ENCODE data around the gene MINDY4. TPM values are rescaled to one million over a fixed set of nuclear protein-coding genes. Genes with fewer than 3 reads are reported as not detected.

The MINDY4 gene
- total and polyA plus RNA-seq, 4 experiments from 2014 or later, result 0.23 to 1.5 (median 1.1) TPM

DNA sequence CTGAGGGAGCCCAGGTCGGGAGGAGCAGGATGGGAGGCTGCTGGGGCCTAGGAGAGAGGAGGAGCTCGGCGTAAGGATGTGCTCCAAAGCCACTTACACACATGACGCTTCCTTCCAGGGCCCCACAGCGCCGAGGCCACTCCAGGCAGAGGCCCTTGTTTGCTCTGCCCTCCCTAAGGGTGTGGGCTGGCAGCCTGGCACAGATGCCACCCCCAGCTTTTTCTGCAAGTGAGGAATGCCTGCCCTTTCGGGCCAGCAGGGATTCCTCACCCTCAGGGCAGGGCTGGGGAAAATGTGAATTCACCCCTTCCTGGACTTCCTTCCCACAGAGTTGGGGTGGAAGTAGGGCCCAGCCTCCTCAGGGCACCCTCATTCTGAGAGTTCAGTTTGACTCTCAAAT, 134.8 kb downstream of the MINDY4 start:
- H3K4me3 Mint-ChIP-seq, result no peak overlapping the region
- no peaks in the 10 kb centered on the region for H3K9me3 Mint-ChIP-seq
- H3K36me3 ChIP-seq (ENCODE audit: insufficient read depth, low read length), result no peaks in the 10 kb centered on the region
- H3K27ac Mint-ChIP-seq, result no peak overlapping the region
- H3K27me3 ChIP-seq (ENCODE audit: insufficient read depth, low read length), result no peaks in the 10 kb centered on the region
- no peaks in the 10 kb centered on the region for H3K9me3 ChIP-seq (ENCODE audit: control insufficient read depth in 1 of 2, low read length in 2 of 2)
- no peak for DNase-seq
- H3K4me1 ChIP-seq (ENCODE audit: insufficient read depth, low read length), result no peaks in the 10 kb centered on the region
- H3K27me3 Mint-ChIP-seq, result peaks cover 0 to 2% of the 10 kb centered on the region in 2 donors
- CTCF ChIA-PET (ENCODE audit: partially characterized antibody), result no interaction called here
- POLR2A ChIA-PET (ENCODE audit: partially characterized antibody), result no interaction called here
- intact Hi-C loops (cut with micrococcal nuclease), result no loop called here
- peaks cover 0 to 1% (median 0%) of the 10 kb centered on the region in 4 donors for H3K4me1 Mint-ChIP-seq
- H3K4me3 ChIP-seq (ENCODE audit: low read length in 2 of 2), result no peak overlapping the region
- no peak overlapping the region for H3K27ac ChIP-seq (ENCODE audit: low read depth, low read length)
- no peaks in the 10 kb centered on the region for H3K36me3 Mint-ChIP-seq

GRCh38 chr7:30906515-30907240, 135.5 kb downstream of the MINDY4 start:
- Mint-ChIP-seq H3K36me3 (no peaks in the 10 kb centered on the region), H3K4me3 (no peak overlapping the region), H3K4me1 (peaks cover 0 to 1% (median 0%) of the 10 kb centered on the region in 4 donors), H3K9me3 (no peaks in the 10 kb centered on the region), H3K27me3 (peaks cover 0 to 2% of the 10 kb centered on the region in 2 donors), H3K27ac (no peak overlapping the region)
- intact Hi-C loops (cut with micrococcal nuclease), result no loop called here
- no peak for DNase-seq
- Histone ChIP-seq H3K27ac (ENCODE audit: low read depth, low read length) (no peak overlapping the region), H3K36me3 (ENCODE audit: insufficient read depth, low read length) (no peaks in the 10 kb centered on the region), H3K4me1 (ENCODE audit: insufficient read depth, low read length) (no peaks in the 10 kb centered on the region), H3K27me3 (ENCODE audit: insufficient read depth, low read length) (no peaks in the 10 kb centered on the region), H3K4me3 (ENCODE audit: low read length in 2 of 2) (no peak overlapping the region), H3K9me3 (ENCODE audit: control insufficient read depth in 1 of 2, low read length in 2 of 2) (no peaks in the 10 kb centered on the region)
- CTCF ChIA-PET (ENCODE audit: partially characterized antibody), result no interaction called here
- POLR2A ChIA-PET (ENCODE audit: partially characterized antibody), result no interaction called here

GRCh38 chr7:30907527-30908267, 136.5 kb downstream of the MINDY4 start:
- Histone ChIP-seq H3K36me3 (ENCODE audit: insufficient read depth, low read length) (no peaks in the 10 kb centered on the region), H3K9me3 (ENCODE audit: control insufficient read depth in 1 of 2, low read length in 2 of 2) (no peaks in the 10 kb centered on the region), H3K27me3 (ENCODE audit: insufficient read depth, low read length) (no peaks in the 10 kb centered on the region), H3K27ac (ENCODE audit: low read depth, low read length) (no peak overlapping the region), H3K4me1 (ENCODE audit: insufficient read depth, low read length) (no peaks in the 10 kb centered on the region), H3K4me3 (ENCODE audit: low read length in 2 of 2) (no peak overlapping the region)
- Mint-ChIP-seq H3K27me3 (peaks cover 0 to 2% of the 10 kb centered on the region in 2 donors), H3K4me1 (peaks cover 0 to 1% (median 0%) of the 10 kb centered on the region in 4 donors), H3K36me3 (no peaks in the 10 kb centered on the region), H3K27ac (no peak overlapping the region), H3K4me3 (no peak overlapping the region), H3K9me3 (no peaks in the 10 kb centered on the region)
- intact Hi-C loops (cut with micrococcal nuclease), result no loop called here
- DNase-seq, result no peak
- POLR2A ChIA-PET (ENCODE audit: partially characterized antibody), result no interaction called here
- CTCF ChIA-PET (ENCODE audit: partially characterized antibody), result no interaction called here

- Mint-ChIP-seq H3K4me1 (peaks cover 0 to 1% (median 0%) of the 10 kb centered on the region in 4 donors), H3K27me3 (peaks cover 0 to 2% of the 10 kb centered on the region in 2 donors), H3K9me3 (no peaks in the 10 kb centered on the region), H3K4me3 (no peak overlapping the region), H3K36me3 (no peaks in the 10 kb centered on the region), H3K27ac (no peak overlapping the region)
- Histone ChIP-seq H3K27me3 (ENCODE audit: insufficient read depth, low read length) (no peaks in the 10 kb centered on the region), H3K4me1 (ENCODE audit: insufficient read depth, low read length) (no peaks in the 10 kb centered on the region), H3K9me3 (ENCODE audit: control insufficient read depth in 1 of 2, low read length in 2 of 2) (no peaks in the 10 kb centered on the region), H3K36me3 (ENCODE audit: insufficient read depth, low read length) (no peaks in the 10 kb centered on the region), H3K27ac (ENCODE audit: low read depth, low read length) (no peak overlapping the region), H3K4me3 (ENCODE audit: low read length in 2 of 2) (no peak overlapping the region)
- DNase-seq, result no peak
- POLR2A ChIA-PET (ENCODE audit: partially characterized antibody), result no interaction called here
- CTCF ChIA-PET (ENCODE audit: partially characterized antibody), result no interaction called here
- intact Hi-C loops (cut with micrococcal nuclease), result no loop called here
Observed at GRCh38 chr7:30908681-30909080, 137.5 kb downstream of the MINDY4 start.

- no peaks in the 10 kb centered on the region for H3K9me3 ChIP-seq (ENCODE audit: control insufficient read depth in 1 of 2, low read length in 2 of 2)
- peaks cover 0 to 2% of the 10 kb centered on the region in 2 donors for H3K27me3 Mint-ChIP-seq
- no peaks in the 10 kb centered on the region for H3K36me3 ChIP-seq (ENCODE audit: insufficient read depth, low read length)
- no peak overlapping the region for H3K4me3 ChIP-seq (ENCODE audit: low read length in 2 of 2)
- no peaks in the 10 kb centered on the region for H3K4me1 ChIP-seq (ENCODE audit: insufficient read depth, low read length)
- H3K4me3 Mint-ChIP-seq, result no peak overlapping the region
- H3K36me3 Mint-ChIP-seq, result no peaks in the 10 kb centered on the region
- H3K27me3 ChIP-seq (ENCODE audit: insufficient read depth, low read length), result no peaks in the 10 kb centered on the region
- ChIA-PET CTCF (ENCODE audit: partially characterized antibody) (no interaction called here), POLR2A (ENCODE audit: partially characterized antibody) (no interaction called here)
- no peaks in the 10 kb centered on the region for H3K4me1 Mint-ChIP-seq
- intact Hi-C loops (cut with micrococcal nuclease), result no loop called here
- H3K27ac Mint-ChIP-seq, result no peak overlapping the region
- no peaks in the 10 kb centered on the region for H3K9me3 Mint-ChIP-seq
- no peak for DNase-seq
- H3K27ac ChIP-seq (ENCODE audit: low read depth, low read length), result no peak overlapping the region
Observed at GRCh38 chr7:30909431-30909830, 138.2 kb downstream of the MINDY4 start.

DNA sequence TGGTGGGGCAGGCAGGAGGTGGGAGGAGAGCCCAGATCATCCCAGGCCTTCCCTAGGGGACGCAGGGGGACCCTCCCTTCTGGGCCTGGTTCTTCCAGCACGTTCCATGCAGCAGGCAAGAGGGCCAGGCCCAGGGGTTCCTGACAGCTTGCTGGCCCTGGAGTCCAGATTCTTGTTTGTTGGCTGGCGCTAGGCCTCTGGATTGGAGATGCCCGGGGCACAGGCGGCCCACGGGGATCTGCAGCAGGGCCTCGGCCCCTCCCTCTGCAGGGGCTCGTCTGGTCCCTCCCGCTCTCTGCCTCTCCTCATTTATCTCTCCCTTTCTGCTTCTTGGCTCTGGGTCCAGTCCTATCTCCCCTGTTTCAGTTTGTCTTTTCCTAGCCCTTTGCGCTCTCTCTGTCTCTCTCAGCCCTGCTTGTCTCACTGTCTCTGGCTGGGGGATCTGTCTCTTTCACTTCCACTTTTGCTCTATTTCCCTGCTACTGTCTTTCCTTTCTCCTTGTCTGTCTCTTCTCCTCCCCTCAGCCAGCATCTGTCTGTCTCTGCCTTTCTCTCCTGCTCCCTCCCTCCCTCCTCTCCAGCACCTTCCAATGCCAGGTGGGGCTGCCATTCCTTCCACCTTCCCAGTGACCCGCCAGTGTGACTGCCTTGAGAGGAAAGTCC, 139.3 kb downstream of the MINDY4 start:
- Histone ChIP-seq H3K4me3 (ENCODE audit: low read length in 2 of 2) (no peak overlapping the region), H3K27ac (ENCODE audit: low read depth, low read length) (no peak overlapping the region), H3K9me3 (ENCODE audit: control insufficient read depth in 1 of 2, low read length in 2 of 2) (no peaks in the 10 kb centered on the region), H3K4me1 (ENCODE audit: insufficient read depth, low read length) (no peaks in the 10 kb centered on the region), H3K27me3 (ENCODE audit: insufficient read depth, low read length) (no peaks in the 10 kb centered on the region), H3K36me3 (ENCODE audit: insufficient read depth, low read length) (no peaks in the 10 kb centered on the region)
- Mint-ChIP-seq H3K4me3 (no peak overlapping the region), H3K36me3 (no peaks in the 10 kb centered on the region), H3K27ac (peak overlapping the region in 1 of 7 donors; percentile 2), H3K27me3 (peaks cover 0 to 2% of the 10 kb centered on the region in 2 donors), H3K4me1 (no peaks in the 10 kb centered on the region), H3K9me3 (no peaks in the 10 kb centered on the region)
- intact Hi-C loops (cut with micrococcal nuclease), result no loop called here
- POLR2A ChIA-PET (ENCODE audit: partially characterized antibody), result no interaction called here
- DNase-seq, result no peak
- CTCF ChIA-PET (ENCODE audit: partially characterized antibody), result no interaction called here

- Histone ChIP-seq H3K27ac (ENCODE audit: low read depth, low read length) (no peak overlapping the region), H3K36me3 (ENCODE audit: insufficient read depth, low read length) (no peaks in the 10 kb centered on the region), H3K9me3 (ENCODE audit: control insufficient read depth in 1 of 2, low read length in 2 of 2) (no peaks in the 10 kb centered on the region), H3K27me3 (ENCODE audit: insufficient read depth, low read length) (no peaks in the 10 kb centered on the region), H3K4me3 (ENCODE audit: low read length in 2 of 2) (no peak overlapping the region), H3K4me1 (ENCODE audit: insufficient read depth, low read length) (no peaks in the 10 kb centered on the region)
- no peak overlapping the region for H3K4me3 Mint-ChIP-seq
- no peaks in the 10 kb centered on the region for H3K4me1 Mint-ChIP-seq
- no peak for DNase-seq
- peaks cover 0 to 2% of the 10 kb centered on the region in 2 donors for H3K27me3 Mint-ChIP-seq
- CTCF ChIA-PET (ENCODE audit: partially characterized antibody), result interaction anchor here (1.5 kb wide), 1 partner anchor 28 kb away, joined by 4 read pairs; no protein-coding TSS in a partner anchor
- H3K9me3 Mint-ChIP-seq, result no peaks in the 10 kb centered on the region
- no peaks in the 10 kb centered on the region for H3K36me3 Mint-ChIP-seq
- no peak overlapping the region for H3K27ac Mint-ChIP-seq
- intact Hi-C loops (cut with micrococcal nuclease), result no loop called here
- POLR2A ChIA-PET (ENCODE audit: partially characterized antibody), result no interaction called here
Observed at GRCh38 chr7:30911133-30911532, 139.9 kb downstream of the MINDY4 start.
